Panc1 (cell line): ENCODE data around the gene ADAT3.

Experiments used
- CTCF ChIP-seq: fragments of 450-650 bp; IDR thresholded peaks from 2 replicates; pipeline ENCODE4 v1.5.1; 2017; ENCODE audit warnings: mild to moderate bottlenecking
- POLR2AphosphoS5 ChIP-seq: IDR thresholded peaks from 2 replicates; pipeline ENCODE4 v1.6.1; 2012; ENCODE audit warnings: mild to moderate bottlenecking, low read depth, low read length, moderate library complexity
- REST ChIP-seq, 2 experiments: IDR thresholded peaks; 2 replicates each; pipeline ENCODE4 v1.6.1; 2011 to 2012; ENCODE audit warnings: low read depth in 2 of 2, control low read depth in 1 of 2, low read length in 1 of 2, mild to moderate bottlenecking in 1 of 2, moderate library complexity in 1 of 2; ENCODE audit not compliant: insufficient read depth in 1 of 2
- SIN3A ChIP-seq: IDR thresholded peaks from 2 replicates; pipeline ENCODE4 v1.6.1; 2012; ENCODE audit warnings: low read depth, mild to moderate bottlenecking, low read length, moderate library complexity, borderline replicate concordance; ENCODE audit not compliant: insufficient read depth
- TCF7L2 ChIP-seq: IDR thresholded peaks from 2 replicates; pipeline ENCODE4 v1.6.1; 2011; ENCODE audit warnings: mild to moderate bottlenecking, low read depth, low read length, inconsistent platforms

GRCh38 chr19:1859331-1859781 lies 45.8 kb upstream of the ADAT3 start:
- TF ChIP-seq CTCF (no peak; the same call in 1 of the 2 replicates), REST (IDR thresholded peaks at IDR 0.05; ENCODE audit: insufficient read depth in 1 of 2, low read depth in 2 of 2, low read length in 1 of 2) (no peak), POLR2AphosphoS5 (no peak), SIN3A (no peak), TCF7L2 (no peak)
